OCI-LY3 (cell line): ENCODE data around the gene ABCA4.

ENCODE experiments used
- EZH2phosphoT487 ChIP-seq: fragments of 200-600 bp; shearing (Covaris generic); IDR thresholded peaks from 2 replicates; pipeline ENCODE4 v1.6.1; 2018; ENCODE audit warnings: antibody characterized with exemption, mixed run types, low read depth
- TF ChIP-seq, protein P1 (sequence below): fragments of 200-600, 300-600 bp; sonication (generic); IDR thresholded peaks from 2 replicates; pipeline ENCODE4 v1.5.1; 2014; ENCODE audit warnings: antibody characterized with exemption, low read length, low read depth

DNA sequence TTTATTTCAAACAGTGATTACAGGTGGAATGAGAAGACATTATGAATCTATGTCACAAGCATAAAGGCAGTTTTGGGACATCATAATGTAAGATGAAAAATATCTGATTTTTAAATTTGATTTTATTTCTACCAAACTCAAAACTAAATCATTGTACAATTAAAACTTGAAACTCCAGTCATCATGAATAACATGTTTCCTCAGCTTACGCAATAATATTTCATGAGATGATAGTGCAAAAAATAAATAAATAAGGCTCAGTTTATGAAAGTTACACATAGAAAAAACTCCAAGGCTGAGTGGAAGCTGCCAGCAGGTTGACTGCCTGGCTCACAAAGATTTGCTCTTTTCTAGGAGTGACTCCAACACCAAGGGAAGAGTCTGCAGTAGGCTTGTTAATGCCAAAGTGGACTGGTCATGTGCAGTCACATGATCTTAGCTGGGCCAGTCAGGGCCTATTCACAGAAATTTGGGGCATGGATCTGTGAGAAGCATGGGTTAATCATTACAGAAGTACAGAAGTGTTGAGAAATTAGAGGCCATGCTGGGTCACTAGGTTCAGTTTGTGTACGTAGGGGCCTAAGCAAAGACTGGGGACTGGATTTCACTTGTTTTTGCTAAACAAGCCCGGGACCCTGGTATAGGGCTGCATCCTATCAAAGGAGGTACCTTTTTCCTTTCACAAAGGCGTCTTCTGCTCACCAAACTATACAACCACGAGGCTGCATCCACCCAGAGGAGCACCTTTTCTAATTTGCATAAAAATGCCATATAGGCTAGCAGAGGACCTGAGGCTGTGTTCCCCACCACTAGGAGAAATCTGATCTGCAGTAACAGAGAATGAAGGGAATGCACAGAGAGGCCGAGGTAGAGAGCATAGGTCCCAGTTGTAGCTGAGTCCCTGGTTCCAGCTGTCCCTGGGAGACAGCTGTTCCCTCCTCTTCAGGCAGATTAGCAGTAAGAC, 4.9 kb upstream of the ABCA4 start:
- TF ChIP-seq, protein P1, sequence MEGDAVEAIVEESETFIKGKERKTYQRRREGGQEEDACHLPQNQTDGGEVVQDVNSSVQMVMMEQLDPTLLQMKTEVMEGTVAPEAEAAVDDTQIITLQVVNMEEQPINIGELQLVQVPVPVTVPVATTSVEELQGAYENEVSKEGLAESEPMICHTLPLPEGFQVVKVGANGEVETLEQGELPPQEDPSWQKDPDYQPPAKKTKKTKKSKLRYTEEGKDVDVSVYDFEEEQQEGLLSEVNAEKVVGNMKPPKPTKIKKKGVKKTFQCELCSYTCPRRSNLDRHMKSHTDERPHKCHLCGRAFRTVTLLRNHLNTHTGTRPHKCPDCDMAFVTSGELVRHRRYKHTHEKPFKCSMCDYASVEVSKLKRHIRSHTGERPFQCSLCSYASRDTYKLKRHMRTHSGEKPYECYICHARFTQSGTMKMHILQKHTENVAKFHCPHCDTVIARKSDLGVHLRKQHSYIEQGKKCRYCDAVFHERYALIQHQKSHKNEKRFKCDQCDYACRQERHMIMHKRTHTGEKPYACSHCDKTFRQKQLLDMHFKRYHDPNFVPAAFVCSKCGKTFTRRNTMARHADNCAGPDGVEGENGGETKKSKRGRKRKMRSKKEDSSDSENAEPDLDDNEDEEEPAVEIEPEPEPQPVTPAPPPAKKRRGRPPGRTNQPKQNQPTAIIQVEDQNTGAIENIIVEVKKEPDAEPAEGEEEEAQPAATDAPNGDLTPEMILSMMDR: no peak
- no peak for TF ChIP-seq EZH2phosphoT487
